Large intestine (tissue), 3 donors: ENCODE data around the gene PTPRN2. TPM values are rescaled to one million over a fixed set of nuclear protein-coding genes. Genes with fewer than 3 reads are reported as not detected.

Experiments used
- DNase-seq, 2 donors: peaks; one replicate each; pipeline versions ENCODE4 v3.0.0 to v3.0.0-alpha.2; 2013
- H3K27ac ChIP-seq: one replicate; pipeline ENCODE4 v1.5.1; 2013; ENCODE audit warnings: low read length
- H3K27me3 ChIP-seq: 2 replicates; pipeline ENCODE4 v1.6.1; 2013; ENCODE audit warnings: low read length; ENCODE audit not compliant: control insufficient read depth, insufficient read depth
- H3K36me3 ChIP-seq: 2 replicates; pipeline ENCODE4 v1.6.1; 2013; ENCODE audit warnings: low read length; ENCODE audit not compliant: control insufficient read depth, insufficient read depth
- H3K4me1 ChIP-seq: one replicate; pipeline ENCODE4 v1.6.1; 2013; ENCODE audit warnings: low read length; ENCODE audit not compliant: control insufficient read depth, insufficient read depth
- H3K4me3 ChIP-seq: one replicate; pipeline ENCODE4 v1.5.1; 2013; ENCODE audit warnings: low read length
- H3K9me3 ChIP-seq: one replicate; pipeline ENCODE4 v1.6.1; 2013; ENCODE audit warnings: mild to moderate bottlenecking, low read depth, low read length, moderate library complexity; ENCODE audit not compliant: control insufficient read depth
- WGBS: methylation state at CpG from one replicate; pipeline ENCODE4 v1.1.5; 2013; ENCODE audit warnings: low lambda C conversion rate; ENCODE audit not compliant: insufficient coverage; 5-methylcytosine and 5-hydroxymethylcytosine counted together
- polyA plus RNA-seq: library from polyadenylated mRNA; unstranded; fragments of 120-200 nt; gene quantifications from one replicate; pipeline ENCODE4 v1.2.1, GENCODE V29; 2013

The PTPRN2 gene
- polyA plus RNA-seq, 1 donor: 13.4 TPM

DNA sequence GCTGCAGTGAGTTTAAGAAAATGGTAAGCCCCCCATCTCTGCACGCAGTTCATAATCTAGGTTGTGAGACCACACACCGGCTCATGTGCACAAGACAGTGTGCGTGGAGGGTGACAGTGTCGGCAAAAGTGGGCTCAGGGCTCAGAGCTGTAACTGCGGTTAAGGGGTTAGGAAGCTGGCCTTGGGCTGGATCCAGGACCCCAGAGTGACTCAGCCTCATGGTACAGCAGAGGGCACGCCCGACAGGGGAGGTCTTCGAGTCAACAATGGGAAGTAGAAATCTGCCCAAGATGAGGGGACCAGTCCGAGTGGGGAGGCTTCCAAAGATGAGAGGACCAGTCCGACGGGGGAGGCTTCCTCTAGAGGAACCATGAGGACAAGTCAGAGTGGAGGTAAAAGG, 813.1 kb downstream of the PTPRN2 start:
- Histone ChIP-seq H3K36me3 (no peaks in the 10 kb centered on the region), H3K4me1 (no peaks in the 10 kb centered on the region), H3K4me3 (no peak overlapping the region), H3K9me3 (peaks cover 28% of the 10 kb centered on the region), H3K27me3 (no peaks in the 10 kb centered on the region), H3K27ac (no peak overlapping the region)
- no CpG with 5 or more reads among the region's 11 CpGs for WGBS
- no peak for DNase-seq

- no peaks in the 10 kb centered on the region for H3K36me3 ChIP-seq
- no peaks in the 10 kb centered on the region for H3K4me1 ChIP-seq
- no peaks in the 10 kb centered on the region for H3K27me3 ChIP-seq
- no peak for DNase-seq
- no peak overlapping the region for H3K27ac ChIP-seq
- peaks cover 29% of the 10 kb centered on the region for H3K9me3 ChIP-seq
- no peak overlapping the region for H3K4me3 ChIP-seq
- WGBS: no CpG with 5 or more reads among the region's 9 CpGs
These were observed 814.3 kb downstream of the PTPRN2 start for GRCh38 chr7:157773361-157773760.

DNA sequence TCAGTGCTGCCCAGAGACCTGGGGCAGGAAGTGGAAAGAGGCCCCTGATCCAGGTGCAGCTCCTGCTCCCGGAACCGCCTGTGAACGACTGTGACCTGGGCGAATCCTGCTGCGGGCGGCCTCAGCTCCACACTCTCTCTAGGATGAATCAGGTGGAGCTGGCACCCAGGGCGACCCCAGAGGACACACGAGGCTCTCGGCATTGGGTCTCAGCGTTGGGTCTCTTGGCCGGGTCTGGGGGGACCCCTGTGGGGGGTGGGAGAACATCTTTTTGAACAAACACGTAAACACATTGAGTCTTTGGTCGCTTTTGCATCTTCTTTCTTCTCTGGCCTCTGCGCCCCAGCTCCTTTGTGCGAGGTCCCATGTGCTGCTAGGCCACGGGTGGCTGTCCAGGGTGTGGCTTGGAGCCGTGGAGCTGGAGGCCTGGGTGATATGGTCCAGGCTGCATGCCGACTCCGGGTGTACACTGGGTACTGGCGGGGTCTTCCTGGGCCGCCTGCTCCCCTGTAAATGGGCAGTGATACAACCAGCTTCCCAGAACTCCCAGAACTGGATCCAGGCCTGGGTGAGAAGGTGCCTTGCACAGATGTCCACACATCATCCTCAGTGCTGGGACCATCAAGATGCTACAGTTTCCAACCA, 815.0 kb downstream of the PTPRN2 start:
- no peak overlapping the region for H3K27ac ChIP-seq
- H3K4me1 ChIP-seq: no peaks in the 10 kb centered on the region
- H3K4me3 ChIP-seq: no peak overlapping the region
- no peaks in the 10 kb centered on the region for H3K27me3 ChIP-seq
- WGBS: no CpG with 5 or more reads among the region's 21 CpGs
- H3K9me3 ChIP-seq: peaks cover 31% of the 10 kb centered on the region
- no peak for DNase-seq
- no peaks in the 10 kb centered on the region for H3K36me3 ChIP-seq

DNA sequence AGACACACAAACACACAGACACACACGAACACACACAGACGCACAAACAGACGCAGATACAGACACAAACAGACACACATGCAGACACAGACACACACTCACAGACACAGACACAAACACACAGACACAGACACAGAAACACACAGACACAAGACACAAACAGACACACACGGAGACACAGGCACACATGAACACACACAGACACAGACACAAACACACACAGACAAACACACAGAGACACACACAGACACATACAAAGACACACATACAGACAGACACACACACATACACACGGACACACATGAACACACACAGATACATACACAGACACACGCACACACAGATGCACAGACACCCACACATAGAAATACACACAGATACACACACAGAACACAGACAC, 815.9 kb downstream of the PTPRN2 start:
- H3K4me3 ChIP-seq: no peak overlapping the region
- no peaks in the 10 kb centered on the region for H3K4me1 ChIP-seq
- no peak overlapping the region for H3K27ac ChIP-seq
- peaks cover 29% of the 10 kb centered on the region for H3K9me3 ChIP-seq
- no peak for DNase-seq
- no peaks in the 10 kb centered on the region for H3K36me3 ChIP-seq
- no CpG with 5 or more reads among the region's 6 CpGs for WGBS
- H3K27me3 ChIP-seq: no peaks in the 10 kb centered on the region

GRCh38 chr7:157770716-157771320, 816.8 kb downstream of the PTPRN2 start:
- no peak for DNase-seq
- WGBS: no CpG with 5 or more reads among the region's 13 CpGs
- H3K9me3 ChIP-seq: peaks cover 32% of the 10 kb centered on the region
- H3K4me3 ChIP-seq: no peak overlapping the region
- H3K27me3 ChIP-seq: no peaks in the 10 kb centered on the region
- H3K27ac ChIP-seq: no peak overlapping the region
- no peaks in the 10 kb centered on the region for H3K36me3 ChIP-seq
- H3K4me1 ChIP-seq: no peaks in the 10 kb centered on the region

DNA sequence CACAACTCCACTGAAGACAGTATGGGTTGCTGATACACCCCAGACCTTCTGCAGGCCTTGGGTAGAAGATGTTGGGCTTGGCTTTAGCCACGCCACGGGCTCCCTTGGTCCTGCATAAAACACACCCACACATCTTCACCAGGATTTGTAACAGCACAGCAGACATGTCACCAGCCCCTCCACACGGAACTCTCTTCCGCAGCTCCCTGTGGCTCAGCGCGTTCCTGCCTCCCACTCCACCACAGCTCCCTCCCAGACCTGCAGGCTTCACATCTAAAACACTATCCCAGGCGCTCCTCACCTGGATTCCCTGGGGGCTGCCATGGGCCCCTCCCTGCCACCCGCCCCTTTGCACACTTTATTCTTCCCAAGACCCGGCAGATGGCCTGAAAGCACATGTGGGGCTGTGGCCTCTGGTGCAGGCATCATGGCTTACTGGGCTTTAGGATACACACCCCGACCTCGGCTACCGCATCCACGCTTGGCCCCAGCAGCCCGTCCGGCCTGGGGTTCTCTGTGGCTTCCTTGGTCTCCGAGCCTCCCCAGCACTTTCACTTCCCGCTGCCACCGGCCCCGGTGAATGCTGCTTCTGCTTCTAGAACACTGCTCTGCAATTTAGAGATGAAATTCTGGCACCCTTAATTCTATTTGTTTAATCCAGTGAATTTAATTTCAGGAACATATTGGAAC, 818.0 kb downstream of the PTPRN2 start:
- H3K4me1 ChIP-seq: no peaks in the 10 kb centered on the region
- no peaks in the 10 kb centered on the region for H3K27me3 ChIP-seq
- peaks cover 40% of the 10 kb centered on the region for H3K9me3 ChIP-seq
- H3K36me3 ChIP-seq: no peaks in the 10 kb centered on the region
- WGBS: no CpG with 5 or more reads among the region's 19 CpGs
- no peak overlapping the region for H3K27ac ChIP-seq
- H3K4me3 ChIP-seq: no peak overlapping the region
- DNase-seq: no peak

DNA sequence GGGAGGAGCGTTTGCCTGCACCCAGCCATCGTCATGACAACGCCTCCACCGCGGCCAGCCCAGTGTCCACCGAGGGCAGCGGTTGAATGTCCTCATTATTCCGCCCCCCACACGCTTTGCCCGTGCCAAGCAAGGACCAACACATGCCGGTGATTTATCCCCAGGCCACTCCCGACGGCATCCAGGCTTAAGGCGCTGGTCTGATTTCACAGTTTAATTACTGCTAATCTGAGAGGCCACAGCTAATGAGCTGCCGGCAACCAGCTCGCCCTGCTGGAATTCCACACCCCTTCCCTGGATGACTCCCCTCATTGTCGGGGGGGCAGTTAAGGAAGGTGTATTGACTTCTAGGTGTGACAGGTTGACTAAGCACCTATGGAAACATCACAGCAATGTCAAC, 818.5 kb downstream of the PTPRN2 start:
- Histone ChIP-seq H3K27ac (no peak overlapping the region), H3K9me3 (peaks cover 41% of the 10 kb centered on the region), H3K27me3 (no peaks in the 10 kb centered on the region), H3K4me3 (no peak overlapping the region), H3K4me1 (no peaks in the 10 kb centered on the region), H3K36me3 (no peaks in the 10 kb centered on the region)
- no peak for DNase-seq
- WGBS: no CpG with 5 or more reads among the region's 17 CpGs

GRCh38 chr7:157768198-157768597, 819.4 kb downstream of the PTPRN2 start:
- Histone ChIP-seq H3K4me1 (no peaks in the 10 kb centered on the region), H3K4me3 (no peak overlapping the region), H3K36me3 (no peaks in the 10 kb centered on the region), H3K27ac (no peak overlapping the region), H3K9me3 (peaks cover 46% of the 10 kb centered on the region), H3K27me3 (no peaks in the 10 kb centered on the region)
- no peak for DNase-seq
- no CpG with 5 or more reads among the region's 22 CpGs for WGBS

DNA sequence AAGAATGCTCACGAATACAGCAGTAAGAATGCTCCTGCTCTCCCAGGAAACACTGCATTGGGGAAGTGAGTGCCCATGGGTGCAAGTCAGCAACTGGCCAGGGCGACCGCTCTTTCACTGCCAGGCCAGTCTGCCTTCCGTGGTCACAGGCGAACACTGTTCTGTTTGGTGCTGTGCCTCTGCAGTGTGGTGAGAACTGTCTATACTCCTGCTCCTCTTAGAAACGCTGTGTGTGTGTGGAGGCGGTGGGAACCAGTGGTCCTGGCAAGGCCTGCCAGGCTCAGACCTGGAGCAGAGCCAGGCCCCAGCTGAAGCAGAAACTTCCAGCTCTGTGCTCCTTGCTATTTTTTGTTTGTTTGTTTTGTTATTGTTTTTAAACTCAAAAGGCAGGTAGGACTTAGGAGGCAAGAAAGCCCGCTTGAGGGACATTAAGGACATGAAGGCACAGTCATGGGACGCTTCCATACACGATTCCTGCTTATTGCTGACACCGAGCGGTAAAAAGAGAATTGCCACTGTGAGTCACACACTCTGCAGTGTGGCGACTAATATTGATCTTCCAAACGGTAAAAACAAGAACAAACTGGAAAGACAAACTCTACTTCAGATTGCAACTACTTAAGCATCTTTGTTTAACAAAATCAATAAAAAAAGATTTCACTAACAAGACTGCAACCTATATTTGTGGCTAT, 820.0 kb downstream of the PTPRN2 start:
- H3K36me3 ChIP-seq: no peaks in the 10 kb centered on the region
- WGBS: no CpG with 5 or more reads among the region's 14 CpGs
- peaks cover 50% of the 10 kb centered on the region for H3K9me3 ChIP-seq
- H3K27ac ChIP-seq: no peak overlapping the region
- no peak overlapping the region for H3K4me3 ChIP-seq
- no peaks in the 10 kb centered on the region for H3K27me3 ChIP-seq
- no peaks in the 10 kb centered on the region for H3K4me1 ChIP-seq
- DNase-seq: no peak

DNA sequence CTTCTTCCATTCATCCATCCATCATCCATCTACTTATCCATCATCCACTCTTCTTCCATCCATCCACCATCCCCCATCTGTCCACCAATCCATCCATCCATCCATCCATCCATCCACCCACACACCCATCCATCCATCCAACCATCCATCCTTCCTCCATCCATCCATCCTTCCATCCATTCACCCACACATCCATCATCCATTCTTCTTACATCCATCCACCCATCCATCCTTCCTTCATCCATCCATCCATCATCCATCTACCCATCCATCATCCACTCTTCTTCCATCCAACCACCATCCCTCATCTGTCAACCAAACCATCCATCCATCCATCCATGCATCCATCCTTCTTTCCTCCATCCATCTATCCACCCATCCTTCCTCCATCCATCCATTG, 821.5 kb downstream of the PTPRN2 start:
- no peak for DNase-seq
- Histone ChIP-seq H3K4me1 (no peaks in the 10 kb centered on the region), H3K9me3 (peaks cover 36% of the 10 kb centered on the region), H3K4me3 (no peak overlapping the region), H3K36me3 (no peaks in the 10 kb centered on the region), H3K27me3 (no peaks in the 10 kb centered on the region), H3K27ac (no peak overlapping the region)
